ENCODE results near the gene MYLK4. TPM values are rescaled to one million over a fixed set of nuclear protein-coding genes. Genes with fewer than 3 reads are reported as not detected.
A peak's percentile ranks its signal among the peaks of the same experiment; 100 is the strongest.

Gene MYLK4
- total and polyA plus RNA-seq, 2 of the 13 experiments (the other 11 are each of a cell fraction or from before 2014, with no cell fraction given) = 0.26 to 0.29 TPM

DNA sequence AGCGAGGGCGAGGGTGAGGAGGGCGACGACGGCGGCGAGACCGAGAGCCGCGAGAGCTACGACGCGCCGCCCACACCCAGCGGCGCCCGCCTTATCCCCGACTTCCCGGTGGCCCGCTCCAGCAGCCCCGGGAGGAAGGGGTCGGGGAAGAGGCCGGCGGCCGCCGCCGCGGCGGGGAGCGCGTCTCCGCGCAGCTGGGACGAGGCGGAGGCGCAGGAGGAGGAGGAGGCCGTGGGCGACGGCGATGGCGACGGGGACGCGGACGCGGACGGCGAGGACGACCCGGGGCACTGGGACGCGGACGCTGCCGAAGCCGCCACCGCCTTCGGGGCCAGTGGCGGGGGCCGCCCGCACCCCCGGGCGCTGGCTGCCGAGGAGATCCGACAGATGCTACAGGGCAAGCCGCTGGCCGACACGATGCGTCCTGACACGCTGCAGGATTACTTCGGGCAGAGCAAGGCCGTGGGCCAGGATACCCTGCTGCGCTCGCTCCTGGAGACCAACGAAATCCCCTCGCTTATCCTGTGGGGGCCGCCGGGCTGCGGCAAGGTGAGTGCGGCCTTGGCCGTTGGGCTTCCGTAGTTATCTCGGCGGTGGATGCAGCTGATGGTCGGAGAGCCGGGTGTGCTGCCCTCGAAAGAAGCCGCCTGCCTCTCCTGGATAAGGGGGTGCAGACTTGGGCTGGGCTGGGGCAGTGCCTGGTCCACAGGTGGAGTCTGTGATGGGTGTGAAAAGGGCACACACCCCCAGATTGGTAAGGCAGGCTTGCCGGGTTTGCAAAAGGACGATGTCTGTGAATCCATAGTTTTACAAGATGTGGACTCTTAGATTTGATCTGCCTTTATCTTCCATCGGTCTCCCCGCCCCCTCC lies 15.4 kb upstream of the MYLK4 start (continued):
- TF ChIP-seq, protein P1, sequence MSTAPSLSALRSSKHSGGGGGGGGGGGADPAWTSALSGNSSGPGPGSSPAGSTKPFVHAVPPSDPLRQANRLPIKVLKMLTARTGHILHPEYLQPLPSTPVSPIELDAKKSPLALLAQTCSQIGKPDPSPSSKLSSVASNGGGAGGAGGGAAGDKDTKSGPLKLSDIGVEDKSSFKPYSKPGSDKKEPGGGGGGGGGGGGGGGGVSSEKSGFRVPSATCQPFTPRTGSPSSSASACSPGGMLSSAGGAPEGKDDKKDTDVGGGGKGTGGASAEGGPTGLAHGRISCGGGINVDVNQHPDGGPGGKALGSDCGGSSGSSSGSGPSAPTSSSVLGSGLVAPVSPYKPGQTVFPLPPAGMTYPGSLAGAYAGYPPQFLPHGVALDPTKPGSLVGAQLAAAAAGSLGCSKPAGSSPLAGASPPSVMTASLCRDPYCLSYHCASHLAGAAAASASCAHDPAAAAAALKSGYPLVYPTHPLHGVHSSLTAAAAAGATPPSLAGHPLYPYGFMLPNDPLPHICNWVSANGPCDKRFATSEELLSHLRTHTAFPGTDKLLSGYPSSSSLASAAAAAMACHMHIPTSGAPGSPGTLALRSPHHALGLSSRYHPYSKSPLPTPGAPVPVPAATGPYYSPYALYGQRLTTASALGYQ (CRISPR knock-in tag; IDR thresholded peaks at IDR 0.05) = no peak
- 0 out of 2 replicates have a peak, but pooled peaks have one; percentile 71 for TF ChIP-seq SMAD9 (CRISPR knock-in tag; IDR thresholded peaks at IDR 0.05)
- peak; percentile 85 for TF ChIP-seq ZNF225 (CRISPR knock-in tag; IDR thresholded peaks at IDR 0.05)
- TF ChIP-seq HOXA3 (CRISPR knock-in tag; IDR thresholded peaks at IDR 0.05) = peak; percentile 44; the same call in 1 of the 2 replicates
- TF ChIP-seq NONO (IDR thresholded peaks at IDR 0.05) = no peak
- TF ChIP-seq NONO (CRISPR knock-in tag; conservative IDR thresholded peaks at IDR 0.05) = peak; percentile 49; the same call in 1 of the 2 replicates
- TF ChIP-seq ZNF333 (CRISPR knock-in tag; IDR thresholded peaks at IDR 0.05; ENCODE audit: borderline replicate concordance) = peak; percentile 68; the same call in 1 of the 2 replicates
- 0 out of 2 replicates have a peak, but pooled peaks have one; percentile 7 for TF ChIP-seq BCL6 (CRISPR knock-in tag; IDR thresholded peaks at IDR 0.05)
- TF ChIP-seq, protein P2, sequence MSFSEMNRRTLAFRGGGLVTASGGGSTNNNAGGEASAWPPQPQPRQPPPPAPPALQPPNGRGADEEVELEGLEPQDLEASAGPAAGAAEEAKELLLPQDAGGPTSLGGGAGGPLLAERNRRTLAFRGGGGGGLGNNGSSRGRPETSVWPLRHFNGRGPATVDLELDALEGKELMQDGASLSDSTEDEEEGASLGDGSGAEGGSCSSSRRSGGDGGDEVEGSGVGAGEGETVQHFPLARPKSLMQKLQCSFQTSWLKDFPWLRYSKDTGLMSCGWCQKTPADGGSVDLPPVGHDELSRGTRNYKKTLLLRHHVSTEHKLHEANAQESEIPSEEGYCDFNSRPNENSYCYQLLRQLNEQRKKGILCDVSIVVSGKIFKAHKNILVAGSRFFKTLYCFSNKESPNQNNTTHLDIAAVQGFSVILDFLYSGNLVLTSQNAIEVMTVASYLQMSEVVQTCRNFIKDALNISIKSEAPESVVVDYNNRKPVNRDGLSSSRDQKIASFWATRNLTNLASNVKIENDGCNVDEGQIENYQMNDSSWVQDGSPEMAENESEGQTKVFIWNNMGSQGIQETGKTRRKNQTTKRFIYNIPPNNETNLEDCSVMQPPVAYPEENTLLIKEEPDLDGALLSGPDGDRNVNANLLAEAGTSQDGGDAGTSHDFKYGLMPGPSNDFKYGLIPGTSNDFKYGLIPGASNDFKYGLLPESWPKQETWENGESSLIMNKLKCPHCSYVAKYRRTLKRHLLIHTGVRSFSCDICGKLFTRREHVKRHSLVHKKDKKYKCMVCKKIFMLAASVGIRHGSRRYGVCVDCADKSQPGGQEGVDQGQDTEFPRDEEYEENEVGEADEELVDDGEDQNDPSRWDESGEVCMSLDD (CRISPR knock-in tag; IDR thresholded peaks at IDR 0.05; ENCODE audit: borderline replicate concordance) = peak; percentile 61; the same call in 1 of the 2 replicates
- TF ChIP-seq ZFP37 (CRISPR knock-in tag; IDR thresholded peaks at IDR 0.05; ENCODE audit: borderline replicate concordance) = peak; percentile 71; the same call in 1 of the 2 replicates
- peak; percentile 86; the same call in 1 of the 2 replicates for TF ChIP-seq NFKB2 (CRISPR knock-in tag; IDR thresholded peaks at IDR 0.05; ENCODE audit: borderline replicate concordance)
- 0 out of 2 replicates have a peak, but pooled peaks have one; percentile 13 for TF ChIP-seq ZNF510 (CRISPR knock-in tag; IDR thresholded peaks at IDR 0.05; ENCODE audit: low read depth)
- TF ChIP-seq ZNF607 (CRISPR knock-in tag; IDR thresholded peaks at IDR 0.05; ENCODE audit: borderline replicate concordance) = peak; percentile 86; the same call in 1 of the 2 replicates
- TF ChIP-seq ZNF550 (CRISPR knock-in tag; IDR thresholded peaks at IDR 0.05; ENCODE audit: borderline replicate concordance) = 0 out of 2 replicates have a peak, but pooled peaks have one; percentile 58
- TF ChIP-seq ZNF160 (CRISPR knock-in tag; IDR thresholded peaks at IDR 0.05) = peak; percentile 74
- no peak; the same call in 1 of the 2 replicates for TF ChIP-seq ZNF446 (CRISPR knock-in tag; IDR thresholded peaks at IDR 0.05)

Measured in HepG2 (cell line).